Activated B cell treated with CpG ODN at 0.5 μM for 24 hours (primary cell): ENCODE measurements around the gene OR2K2. TPM values are rescaled to one million over a fixed set of nuclear protein-coding genes. Genes with fewer than 3 reads are reported as not detected.
"Not testable (repeated sequence)": the region's sequence is repeated elsewhere in the genome, so short reads cannot be mapped to it uniquely, and the experiment has no call there.

Experiments
- ATAC-seq: fragments of 200-7000 bp; cut with Tn5 transposase; one replicate; pipeline ENCODE4 v1.10.0; 2021; ENCODE audit warnings: low read depth, mild to moderate bottlenecking, moderate library complexity
- CTCF ChIA-PET: fragments of 350-600 bp; sonication (Branson Sonifier 250); formaldehyde crosslinking; loops from one replicate; lab custom pipeline; 2021; ENCODE audit warnings: antibody characterized with exemption; lab: Charles Lee
- POLR2A ChIA-PET: fragments of 350-600 bp; sonication (Branson Sonifier 250); formaldehyde crosslinking; loops from one replicate; lab custom pipeline; 2021; ENCODE audit warnings: antibody characterized with exemption; lab: Charles Lee
- DNase-seq: peaks from one replicate; pipeline ENCODE4 v3.0.0; 2022
- H3K27ac Mint-ChIP-seq: one replicate; pipeline ENCODE4 v1.8.0; 2020; ENCODE audit warnings: mixed read lengths
- H3K27me3 Mint-ChIP-seq: one replicate; pipeline ENCODE4 v1.8.0; 2021; ENCODE audit warnings: mixed read lengths
- H3K36me3 Mint-ChIP-seq: one replicate; pipeline ENCODE4 v1.8.0; 2021; ENCODE audit warnings: low read depth, mixed read lengths
- H3K4me1 Mint-ChIP-seq: one replicate; pipeline ENCODE4 v1.8.0; 2021; ENCODE audit warnings: mixed read lengths
- H3K4me3 Mint-ChIP-seq: one replicate; pipeline ENCODE4 v1.8.0; 2020; ENCODE audit warnings: mild to moderate bottlenecking, mixed read lengths
- H3K9me3 Mint-ChIP-seq: one replicate; pipeline ENCODE4 v1.8.0; 2020; ENCODE audit warnings: mixed read lengths
- CTCF ChIP-seq: fragments of 200-600 bp; IDR thresholded peaks from one replicate; pipeline ENCODE4 v1.8.0; 2022; ENCODE audit warnings: antibody characterized with exemption, mild to moderate bottlenecking
- intact Hi-C: fragments of 100-400 bp; cut with micrococcal nuclease; formaldehyde crosslinking; loops from one replicate; pipeline ENCODE4 v1.15.1; 2024
- total RNA-seq: library from RNA; stranded (reverse); gene quantifications from 2 replicates; pipeline ENCODE4 v1.2.3, GENCODE V29; 2022

The OR2K2 gene
- total RNA-seq, 1 donor from 2014 or later = not detected

- no peak for TF ChIP-seq CTCF
- ChIA-PET CTCF (no interaction called here), POLR2A (no interaction called here)
- intact Hi-C loops = no loop called here
- no peaks in the 10 kb centered on the region for H3K4me1 Mint-ChIP-seq
- H3K9me3 Mint-ChIP-seq = peaks cover 7% of the 10 kb centered on the region
- H3K27me3 Mint-ChIP-seq = peaks cover 9% of the 10 kb centered on the region
- DNase-seq (no peak), ATAC-seq (no peak)
- no peak overlapping the region for H3K4me3 Mint-ChIP-seq
- no peaks in the 10 kb centered on the region for H3K36me3 Mint-ChIP-seq
- no peak overlapping the region for H3K27ac Mint-ChIP-seq
Measured at GRCh38 chr9:111349766-111350165, 19.7 kb upstream of the OR2K2 start.

- Mint-ChIP-seq H3K9me3 (peaks cover 7% of the 10 kb centered on the region), H3K4me1 (no peaks in the 10 kb centered on the region), H3K4me3 (no peak overlapping the region), H3K27ac (no peak overlapping the region), H3K27me3 (peaks cover 9% of the 10 kb centered on the region), H3K36me3 (no peaks in the 10 kb centered on the region)
- ChIA-PET CTCF (no interaction called here), POLR2A (no interaction called here)
- ATAC-seq (no peak), DNase-seq (no peak)
- intact Hi-C loops = no loop called here
- TF ChIP-seq CTCF = no peak
Measured at GRCh38 chr9:111348821-111349271, 18.8 kb upstream of the OR2K2 start.

GRCh38 chr9:111334318-111334863 lies 4.4 kb upstream of the OR2K2 start:
- DNase-seq, H3K27ac Mint-ChIP-seq, H3K9me3 Mint-ChIP-seq, CTCF ChIA-PET, intact Hi-C loops, H3K4me3 Mint-ChIP-seq, POLR2A ChIA-PET, ATAC-seq, H3K36me3 Mint-ChIP-seq, H3K27me3 Mint-ChIP-seq: not testable (repeated sequence)
- H3K4me1 Mint-ChIP-seq = peaks cover 20% of the 10 kb centered on the region

GRCh38 chr9:111320631-111321030 lies 9.4 kb downstream of the OR2K2 start:
- H3K36me3 Mint-ChIP-seq = no peaks in the 10 kb centered on the region
- TF ChIP-seq CTCF = no peak
- peaks cover 5% of the 10 kb centered on the region for H3K27me3 Mint-ChIP-seq
- no peak for ATAC-seq
- H3K27ac Mint-ChIP-seq = no peak overlapping the region
- no peak overlapping the region for H3K4me3 Mint-ChIP-seq
- H3K4me1 Mint-ChIP-seq = no peaks in the 10 kb centered on the region
- intact Hi-C loops = no loop called here
- ChIA-PET POLR2A (no interaction called here), CTCF (no interaction called here)
- no peak for DNase-seq
- peaks cover 3% of the 10 kb centered on the region for H3K9me3 Mint-ChIP-seq

- Mint-ChIP-seq H3K4me3 (no peak overlapping the region), H3K27ac (no peak overlapping the region), H3K27me3 (peaks cover 5% of the 10 kb centered on the region), H3K4me1 (no peaks in the 10 kb centered on the region), H3K9me3 (peaks cover 3% of the 10 kb centered on the region), H3K36me3 (no peaks in the 10 kb centered on the region)
- DNase-seq (no peak), ATAC-seq (no peak)
- intact Hi-C loops = no loop called here
- ChIA-PET POLR2A (no interaction called here), CTCF (no interaction called here)
- no peak for TF ChIP-seq CTCF
Measured at GRCh38 chr9:111316796-111317195, 13.2 kb downstream of the OR2K2 start.

GRCh38 chr9:111305914-111306313 lies 24.1 kb downstream of the OR2K2 start:
- peaks cover 2% of the 10 kb centered on the region for H3K9me3 Mint-ChIP-seq
- no peak for ATAC-seq
- H3K4me3 Mint-ChIP-seq = no peak overlapping the region
- DNase-seq = no peak
- H3K4me1 Mint-ChIP-seq = no peaks in the 10 kb centered on the region
- H3K27ac Mint-ChIP-seq = no peak overlapping the region
- POLR2A ChIA-PET = no interaction called here
- H3K27me3 Mint-ChIP-seq = no peaks in the 10 kb centered on the region
- no peak for TF ChIP-seq CTCF
- H3K36me3 Mint-ChIP-seq = no peaks in the 10 kb centered on the region
- intact Hi-C loops = no loop called here
- CTCF ChIA-PET = no interaction called here

- H3K36me3 Mint-ChIP-seq, H3K27me3 Mint-ChIP-seq, ATAC-seq, H3K4me3 Mint-ChIP-seq, H3K27ac Mint-ChIP-seq, H3K4me1 Mint-ChIP-seq, DNase-seq, H3K9me3 Mint-ChIP-seq, CTCF ChIA-PET, POLR2A ChIA-PET: not testable (repeated sequence)
- intact Hi-C loops = loop anchor here (5.0 kb wide), 1 partner anchor 1122 kb away; no protein-coding TSS in a partner anchor
Measured at GRCh38 chr9:111304000-111304399, 26.0 kb downstream of the OR2K2 start.
